GM12801 (cell line): ENCODE results near the gene NSDHL.

Source experiments
- TF ChIP-seq, protein P1 (sequence below): IDR thresholded peaks from one replicate; pipeline ENCODE4 v1.5.1; 2011; ENCODE audit warnings: control low read depth; ENCODE audit not compliant: insufficient read length; ENCODE audit errors: extremely low read depth

The NSDHL gene

GRCh38 chrX:152886716-152887115, 55.9 kb downstream of the NSDHL start:
- TF ChIP-seq, protein P1, sequence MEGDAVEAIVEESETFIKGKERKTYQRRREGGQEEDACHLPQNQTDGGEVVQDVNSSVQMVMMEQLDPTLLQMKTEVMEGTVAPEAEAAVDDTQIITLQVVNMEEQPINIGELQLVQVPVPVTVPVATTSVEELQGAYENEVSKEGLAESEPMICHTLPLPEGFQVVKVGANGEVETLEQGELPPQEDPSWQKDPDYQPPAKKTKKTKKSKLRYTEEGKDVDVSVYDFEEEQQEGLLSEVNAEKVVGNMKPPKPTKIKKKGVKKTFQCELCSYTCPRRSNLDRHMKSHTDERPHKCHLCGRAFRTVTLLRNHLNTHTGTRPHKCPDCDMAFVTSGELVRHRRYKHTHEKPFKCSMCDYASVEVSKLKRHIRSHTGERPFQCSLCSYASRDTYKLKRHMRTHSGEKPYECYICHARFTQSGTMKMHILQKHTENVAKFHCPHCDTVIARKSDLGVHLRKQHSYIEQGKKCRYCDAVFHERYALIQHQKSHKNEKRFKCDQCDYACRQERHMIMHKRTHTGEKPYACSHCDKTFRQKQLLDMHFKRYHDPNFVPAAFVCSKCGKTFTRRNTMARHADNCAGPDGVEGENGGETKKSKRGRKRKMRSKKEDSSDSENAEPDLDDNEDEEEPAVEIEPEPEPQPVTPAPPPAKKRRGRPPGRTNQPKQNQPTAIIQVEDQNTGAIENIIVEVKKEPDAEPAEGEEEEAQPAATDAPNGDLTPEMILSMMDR, result no peak

DNA sequence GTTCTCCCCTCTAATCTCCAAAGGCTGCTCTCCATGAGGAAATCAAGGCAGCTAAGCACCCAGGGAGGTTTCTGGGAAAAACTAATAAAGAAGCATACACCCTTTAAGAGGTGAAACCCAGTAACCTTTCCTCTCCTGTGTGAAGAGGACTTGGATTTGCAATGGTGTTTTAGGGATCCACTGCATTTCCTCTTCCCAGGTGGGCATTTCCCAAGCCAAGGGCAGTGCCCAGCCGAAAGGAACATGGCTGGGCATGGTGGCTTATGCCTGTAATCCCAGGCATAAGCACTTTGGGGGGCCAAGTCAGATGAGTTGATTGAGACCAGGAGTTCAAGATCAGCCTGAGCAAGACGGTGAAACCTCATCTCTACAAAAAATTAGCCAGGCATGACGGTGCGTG, 61.6 kb downstream of the NSDHL start:
- TF ChIP-seq, protein P1, result no peak

- TF ChIP-seq, protein P1, result no peak
Measured at GRCh38 chrX:152892999-152893891, 62.4 kb downstream of the NSDHL start.

DNA sequence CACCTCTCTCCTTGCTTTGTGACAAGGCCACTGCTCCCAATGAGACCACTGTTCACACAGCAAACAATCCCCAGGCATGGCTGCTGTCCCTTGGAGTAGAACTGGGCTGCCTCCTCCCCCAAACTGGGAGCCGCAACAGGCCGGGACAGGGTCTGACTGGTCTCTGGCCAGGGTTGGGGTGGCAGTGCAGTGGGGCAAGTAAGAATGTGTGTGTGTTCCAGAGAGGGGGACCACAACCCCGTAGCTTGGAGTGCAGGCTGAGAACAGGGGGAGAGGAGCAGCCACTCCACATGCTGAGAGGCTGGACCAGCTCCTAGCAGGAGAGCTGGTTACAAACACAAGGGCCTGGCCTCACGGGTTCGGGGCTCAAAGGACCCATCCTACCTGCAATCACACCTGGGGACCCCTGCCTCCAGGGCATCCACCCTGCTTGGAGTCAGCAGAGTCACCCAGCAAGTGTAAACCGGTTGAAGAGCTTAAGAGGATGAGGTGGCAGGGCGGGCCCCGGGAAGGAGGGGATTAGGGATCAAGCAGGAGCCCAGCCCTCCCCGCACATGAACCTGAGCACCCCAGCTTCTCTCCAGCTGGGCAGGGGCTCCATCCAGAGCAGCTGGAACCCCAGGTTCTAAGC, 63.2 kb downstream of the NSDHL start:
- TF ChIP-seq, protein P1, result no peak

GRCh38 chrX:152895121-152895520, 64.3 kb downstream of the NSDHL start:
- TF ChIP-seq, protein P1, result no peak

- TF ChIP-seq, protein P1, result no peak
Measured at GRCh38 chrX:152895724-152896420, 65.0 kb downstream of the NSDHL start.

DNA sequence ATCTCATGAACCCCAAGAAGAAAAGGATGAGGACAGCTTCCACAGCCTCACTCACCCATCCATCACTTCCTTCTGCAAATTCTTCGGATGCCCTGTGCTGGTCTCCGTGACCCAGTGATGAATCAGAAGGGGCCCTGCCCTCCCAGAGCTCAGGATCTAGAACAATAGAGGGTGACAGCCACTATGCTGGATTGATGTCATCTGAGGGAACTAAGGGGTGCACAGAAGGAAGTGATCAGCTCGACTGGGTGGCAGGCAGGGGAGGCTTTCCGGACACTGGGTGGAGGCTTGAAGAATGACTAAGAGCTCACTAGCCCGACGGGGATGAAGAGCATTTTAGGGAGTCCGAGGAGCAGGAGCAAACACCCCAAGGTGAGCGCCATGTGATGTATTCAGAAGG, 65.6 kb downstream of the NSDHL start:
- TF ChIP-seq, protein P1, result no peak
